ENCODE data around the gene AXIN2. TPM values are rescaled to one million over a fixed set of nuclear protein-coding genes. Genes with fewer than 3 reads are reported as not detected.
"Not testable (repeated sequence)": the region's sequence is repeated elsewhere in the genome, so short reads cannot be mapped to it uniquely, and the experiment has no call there.

The AXIN2 gene
- total RNA-seq, 1 donor from 2014 or later, result 19.8 TPM

- Histone ChIP-seq H3K4me3 (ENCODE audit: low read length in 3 of 3) (no peak overlapping the region), H3K9me3 (ENCODE audit: control insufficient read depth in 3 of 3, low read length in 3 of 3) (no peaks in the 10 kb centered on the region), H3K27ac (ENCODE audit: low read depth, low read length) (no peak overlapping the region), H3K27me3 (ENCODE audit: control insufficient read depth in 3 of 3, insufficient read depth in 3 of 3, low read length in 3 of 3) (no peaks in the 10 kb centered on the region), H3K36me3 (ENCODE audit: control insufficient read depth in 3 of 3, insufficient read depth in 3 of 3, low read length in 3 of 3) (no peaks in the 10 kb centered on the region), H3K9ac (ENCODE audit: low read depth in 1 of 3, low read length in 3 of 3) (no peak overlapping the region), H3K4me1 (ENCODE audit: control insufficient read depth in 3 of 3, insufficient read depth in 3 of 3, low read length in 3 of 3) (no peaks in the 10 kb centered on the region)
Measured at GRCh38 chr17:65511316-65511715, 50.1 kb downstream of the AXIN2 start.

- no peaks in the 10 kb centered on the region for H3K9me3 ChIP-seq (ENCODE audit: control insufficient read depth in 3 of 3, low read length in 3 of 3)
- H3K27ac ChIP-seq (ENCODE audit: low read depth, low read length), result no peak overlapping the region
- H3K4me1 ChIP-seq (ENCODE audit: control insufficient read depth in 3 of 3, insufficient read depth in 3 of 3, low read length in 3 of 3), result peaks cover 0 to 5% (median 5%) of the 10 kb centered on the region in 3 donors
- no peaks in the 10 kb centered on the region for H3K36me3 ChIP-seq (ENCODE audit: control insufficient read depth in 3 of 3, insufficient read depth in 3 of 3, low read length in 3 of 3)
- H3K27me3 ChIP-seq (ENCODE audit: control insufficient read depth in 3 of 3, insufficient read depth in 3 of 3, low read length in 3 of 3), result no peaks in the 10 kb centered on the region
- H3K9ac ChIP-seq (ENCODE audit: low read depth in 1 of 3, low read length in 3 of 3), result no peak overlapping the region
- H3K4me3 ChIP-seq (ENCODE audit: low read length in 3 of 3), result no peak overlapping the region
Measured at GRCh38 chr17:65509032-65509431, 52.4 kb downstream of the AXIN2 start.

GRCh38 chr17:65504673-65505072 lies 56.8 kb downstream of the AXIN2 start:
- not testable (repeated sequence) for H3K4me1 ChIP-seq (ENCODE audit: control insufficient read depth in 3 of 3, insufficient read depth in 3 of 3, low read length in 3 of 3); H3K27me3 ChIP-seq (ENCODE audit: control insufficient read depth in 3 of 3, insufficient read depth in 3 of 3, low read length in 3 of 3); H3K36me3 ChIP-seq (ENCODE audit: control insufficient read depth in 3 of 3, insufficient read depth in 3 of 3, low read length in 3 of 3); H3K27ac ChIP-seq (ENCODE audit: low read depth, low read length); H3K9ac ChIP-seq (ENCODE audit: low read depth in 1 of 3, low read length in 3 of 3); H3K4me3 ChIP-seq (ENCODE audit: low read length in 3 of 3); H3K9me3 ChIP-seq (ENCODE audit: control insufficient read depth in 3 of 3, low read length in 3 of 3)

- no peak overlapping the region for H3K9ac ChIP-seq (ENCODE audit: low read depth in 1 of 3, low read length in 3 of 3)
- H3K4me3 ChIP-seq (ENCODE audit: low read length in 3 of 3), result no peak overlapping the region
- H3K9me3 ChIP-seq (ENCODE audit: control insufficient read depth in 3 of 3, low read length in 3 of 3), result no peaks in the 10 kb centered on the region
- no peaks in the 10 kb centered on the region for H3K36me3 ChIP-seq (ENCODE audit: control insufficient read depth in 3 of 3, insufficient read depth in 3 of 3, low read length in 3 of 3)
- H3K27ac ChIP-seq (ENCODE audit: low read depth, low read length), result no peak overlapping the region
- no peaks in the 10 kb centered on the region for H3K27me3 ChIP-seq (ENCODE audit: control insufficient read depth in 3 of 3, insufficient read depth in 3 of 3, low read length in 3 of 3)
- H3K4me1 ChIP-seq (ENCODE audit: control insufficient read depth in 3 of 3, insufficient read depth in 3 of 3, low read length in 3 of 3), result peaks cover 0 to 7% (median 5%) of the 10 kb centered on the region in 3 donors
Measured at GRCh38 chr17:65504141-65504540, 57.3 kb downstream of the AXIN2 start.

- H3K9ac ChIP-seq (ENCODE audit: low read depth in 1 of 3, low read length in 3 of 3), result no peak overlapping the region
- H3K4me3 ChIP-seq (ENCODE audit: low read length in 3 of 3), result no peak overlapping the region
- no peaks in the 10 kb centered on the region for H3K27me3 ChIP-seq (ENCODE audit: control insufficient read depth in 3 of 3, insufficient read depth in 3 of 3, low read length in 3 of 3)
- H3K27ac ChIP-seq (ENCODE audit: low read depth, low read length), result no peak overlapping the region
- H3K4me1 ChIP-seq (ENCODE audit: control insufficient read depth in 3 of 3, insufficient read depth in 3 of 3, low read length in 3 of 3), result peaks cover 0 to 7% (median 5%) of the 10 kb centered on the region in 3 donors
- H3K36me3 ChIP-seq (ENCODE audit: control insufficient read depth in 3 of 3, insufficient read depth in 3 of 3, low read length in 3 of 3), result no peaks in the 10 kb centered on the region
- H3K9me3 ChIP-seq (ENCODE audit: control insufficient read depth in 3 of 3, low read length in 3 of 3), result no peaks in the 10 kb centered on the region
Measured at GRCh38 chr17:65503557-65503956, 57.9 kb downstream of the AXIN2 start.

GRCh38 chr17:65498816-65499215 lies 62.6 kb downstream of the AXIN2 start:
- Histone ChIP-seq H3K9ac (ENCODE audit: low read depth in 1 of 3, low read length in 3 of 3) (no peak overlapping the region), H3K4me3 (ENCODE audit: low read length in 3 of 3) (no peak overlapping the region), H3K9me3 (ENCODE audit: control insufficient read depth in 3 of 3, low read length in 3 of 3) (no peaks in the 10 kb centered on the region), H3K4me1 (ENCODE audit: control insufficient read depth in 3 of 3, insufficient read depth in 3 of 3, low read length in 3 of 3) (peaks cover 0 to under 1% (median 0%) of the 10 kb centered on the region in 3 donors), H3K27me3 (ENCODE audit: control insufficient read depth in 3 of 3, insufficient read depth in 3 of 3, low read length in 3 of 3) (no peaks in the 10 kb centered on the region), H3K36me3 (ENCODE audit: control insufficient read depth in 3 of 3, insufficient read depth in 3 of 3, low read length in 3 of 3) (no peaks in the 10 kb centered on the region), H3K27ac (ENCODE audit: low read depth, low read length) (no peak overlapping the region)

- no peaks in the 10 kb centered on the region for H3K4me1 ChIP-seq (ENCODE audit: control insufficient read depth in 3 of 3, insufficient read depth in 3 of 3, low read length in 3 of 3)
- no peaks in the 10 kb centered on the region for H3K36me3 ChIP-seq (ENCODE audit: control insufficient read depth in 3 of 3, insufficient read depth in 3 of 3, low read length in 3 of 3)
- no peaks in the 10 kb centered on the region for H3K9me3 ChIP-seq (ENCODE audit: control insufficient read depth in 3 of 3, low read length in 3 of 3)
- H3K27ac ChIP-seq (ENCODE audit: low read depth, low read length), result no peak overlapping the region
- H3K9ac ChIP-seq (ENCODE audit: low read depth in 1 of 3, low read length in 3 of 3), result no peak overlapping the region
- H3K27me3 ChIP-seq (ENCODE audit: control insufficient read depth in 3 of 3, insufficient read depth in 3 of 3, low read length in 3 of 3), result no peaks in the 10 kb centered on the region
- H3K4me3 ChIP-seq (ENCODE audit: low read length in 3 of 3), result no peak overlapping the region
Measured at GRCh38 chr17:65496801-65497200, 64.6 kb downstream of the AXIN2 start.

GRCh38 chr17:65495122-65496055 lies 66.1 kb downstream of the AXIN2 start:
- no peaks in the 10 kb centered on the region for H3K4me1 ChIP-seq (ENCODE audit: control insufficient read depth in 3 of 3, insufficient read depth in 3 of 3, low read length in 3 of 3)
- no peaks in the 10 kb centered on the region for H3K9me3 ChIP-seq (ENCODE audit: control insufficient read depth in 3 of 3, low read length in 3 of 3)
- H3K27ac ChIP-seq (ENCODE audit: low read depth, low read length), result no peak overlapping the region
- H3K27me3 ChIP-seq (ENCODE audit: control insufficient read depth in 3 of 3, insufficient read depth in 3 of 3, low read length in 3 of 3), result no peaks in the 10 kb centered on the region
- H3K4me3 ChIP-seq (ENCODE audit: low read length in 3 of 3), result no peak overlapping the region
- H3K36me3 ChIP-seq (ENCODE audit: control insufficient read depth in 3 of 3, insufficient read depth in 3 of 3, low read length in 3 of 3), result no peaks in the 10 kb centered on the region
- H3K9ac ChIP-seq (ENCODE audit: low read depth in 1 of 3, low read length in 3 of 3), result no peak overlapping the region

- no peak overlapping the region for H3K9ac ChIP-seq (ENCODE audit: low read depth in 1 of 3, low read length in 3 of 3)
- no peaks in the 10 kb centered on the region for H3K4me1 ChIP-seq (ENCODE audit: control insufficient read depth in 3 of 3, insufficient read depth in 3 of 3, low read length in 3 of 3)
- no peaks in the 10 kb centered on the region for H3K27me3 ChIP-seq (ENCODE audit: control insufficient read depth in 3 of 3, insufficient read depth in 3 of 3, low read length in 3 of 3)
- H3K4me3 ChIP-seq (ENCODE audit: low read length in 3 of 3), result no peak overlapping the region
- no peaks in the 10 kb centered on the region for H3K36me3 ChIP-seq (ENCODE audit: control insufficient read depth in 3 of 3, insufficient read depth in 3 of 3, low read length in 3 of 3)
- H3K27ac ChIP-seq (ENCODE audit: low read depth, low read length), result no peak overlapping the region
- no peaks in the 10 kb centered on the region for H3K9me3 ChIP-seq (ENCODE audit: control insufficient read depth in 3 of 3, low read length in 3 of 3)
Measured at GRCh38 chr17:65489413-65490155, 71.9 kb downstream of the AXIN2 start.

- Histone ChIP-seq H3K4me1 (ENCODE audit: control insufficient read depth in 3 of 3, insufficient read depth in 3 of 3, low read length in 3 of 3) (no peaks in the 10 kb centered on the region), H3K9me3 (ENCODE audit: control insufficient read depth in 3 of 3, low read length in 3 of 3) (no peaks in the 10 kb centered on the region), H3K4me3 (ENCODE audit: low read length in 3 of 3) (no peak overlapping the region), H3K27me3 (ENCODE audit: control insufficient read depth in 3 of 3, insufficient read depth in 3 of 3, low read length in 3 of 3) (no peaks in the 10 kb centered on the region), H3K27ac (ENCODE audit: low read depth, low read length) (no peak overlapping the region), H3K9ac (ENCODE audit: low read depth in 1 of 3, low read length in 3 of 3) (no peak overlapping the region), H3K36me3 (ENCODE audit: control insufficient read depth in 3 of 3, insufficient read depth in 3 of 3, low read length in 3 of 3) (no peaks in the 10 kb centered on the region)
Measured at GRCh38 chr17:65488665-65489064, 72.8 kb downstream of the AXIN2 start.
